Ovary (tissue), 9 donors: ENCODE data around the gene CIC. TPM values are rescaled to one million over a fixed set of nuclear protein-coding genes. Genes with fewer than 3 reads are reported as not detected.

Source experiments
- DNase-seq, 5 donors: peaks; one replicate each; pipeline ENCODE4 v3.0.0-alpha.2; 2019 to 2020
- H3K27ac ChIP-seq, 2 donors: fragments of 200-600 bp; one replicate each; pipeline versions ENCODE4 v1.5.1 to v1.8.0; 2019 to 2022
- H3K27me3 ChIP-seq: fragments of 200-600 bp; one replicate; pipeline ENCODE4 v1.8.0; 2022
- H3K36me3 ChIP-seq: fragments of 200-600 bp; sonication (generic); one replicate; pipeline ENCODE4 v1.5.1; 2019
- H3K4me1 ChIP-seq: one replicate; pipeline ENCODE4 v1.8.1; 2013; ENCODE audit warnings: mild to moderate bottlenecking, moderate library complexity; ENCODE audit not compliant: insufficient read depth
- H3K4me3 ChIP-seq: fragments of 200-600 bp; sonication (generic); one replicate; pipeline ENCODE4 v1.5.1; 2017
- H3K9me3 ChIP-seq, 2 donors: fragments of 200-600 bp in 1 of 2; sonication (generic) in 1 of 2; one replicate each; pipeline versions ENCODE4 v1.5.1 to v1.8.1; 2013 to 2019; ENCODE audit warnings: mild to moderate bottlenecking in 1 of 2, moderate library complexity in 1 of 2
- CTCF ChIP-seq, 3 donors: fragments of 450-650 bp in 2 of 3; fragments of 200-600 bp in 1 of 3; IDR thresholded peaks; one replicate each; pipeline versions ENCODE4 v1.5.1 to v1.8.0; 2016 to 2022; ENCODE audit warnings: antibody characterized with exemption in 3 of 3, mild to moderate bottlenecking in 1 of 3
- EP300 ChIP-seq: sonication (generic); formaldehyde crosslinking; IDR thresholded peaks from one replicate; pipeline ENCODE4 v1.6.1; 2017; ENCODE audit warnings: antibody characterized with exemption
- POLR2A ChIP-seq: fragments of 450-650 bp; IDR thresholded peaks from one replicate; pipeline ENCODE4 v1.6.1; 2017; ENCODE audit warnings: antibody characterized with exemption, mild to moderate bottlenecking, moderate library complexity
- WGBS, 3 donors: extraction: QIAGEN DNeasy Blood & Tissue Kit in 1 of 3; methylation state at CpG; one replicate each; pipeline versions ENCODE4 v1.1.5 to v1.1.7; 2013 to 2017; 5-methylcytosine and 5-hydroxymethylcytosine counted together
- intact Hi-C, 4 donors: fragments of 100-400 bp; cut with DNase I; formaldehyde crosslinking; loops; one replicate each; pipeline versions ENCODE4 v1.11.0 to v1.15.1; 2022 to 2023
- polyA plus RNA-seq, 2 donors: library from polyadenylated mRNA; stranded (reverse); fragments of 200-250 nt in 1 of 2; fragments of 350-450 nt in 1 of 2; fragmentation: Illumina TruSeq in 1 of 2; extraction: RNeasy Lipid Tissue Mini Kit (QIAGEN cat#74804) in 1 of 2; gene quantifications; one replicate each; pipeline ENCODE4 v1.2.3, GENCODE V29; 2013 to 2014
- total RNA-seq, 7 donors: library from RNA; depleted of rRNA in 2 of 7; stranded (reverse); fragments of >200 nt in 2 of 7; fragmentation: NEBNext Ultra II Directional in 3 of 7; extraction: Animal tissue kit (Norgen Biotek cat#: 25700) in 3 of 7; gene quantifications; one replicate each; pipeline versions ENCODE4 v1.1.0 to v1.2.4, GENCODE V29; 2016 to 2023
- donor health status: DM: no; HTN: no; CAD: no; lungs with moderate emphysema.
- donor health status: DM: no; HTN: no; CAD: no.
- donor health status: Bipolar disorder and iron deficiency.
- donor health status: DM: yes; HTN: yes; CAD: no.
- donor health status: DM: no; HTN: no; CAD: no.
- donor health status: DM: yes; HTN: yes; CAD: no.

The CIC gene
- total and polyA plus RNA-seq, 9 donors = 6.6 to 139 (median 97.9) TPM

- Histone ChIP-seq H3K4me1 (no peaks in the 10 kb centered on the region), H3K27me3 (no peaks in the 10 kb centered on the region), H3K9me3 (no peaks in the 10 kb centered on the region), H3K27ac (no peak overlapping the region), H3K36me3 (no peaks in the 10 kb centered on the region), H3K4me3 (no peak overlapping the region)
- intact Hi-C loops = loop anchor here in 1 of 4 donors (5.0 kb wide), 1 partner anchor 47 kb away; no protein-coding TSS in a partner anchor
- 80 to 86% (median 81%) methylated on average over 15 of the region's 15 CpGs for WGBS, 3 donors
- DNase-seq = no peak
- TF ChIP-seq CTCF (IDR thresholded peaks at IDR 0.05) (no peak), EP300 (no peak), POLR2A (no peak)
Observed at GRCh38 chr19:42293948-42294347, 24.9 kb downstream of the CIC start.

GRCh38 chr19:42294471-42295137, 25.6 kb downstream of the CIC start:
- no peaks in the 10 kb centered on the region for H3K27me3 ChIP-seq
- no peaks in the 10 kb centered on the region for H3K36me3 ChIP-seq
- H3K4me3 ChIP-seq = no peak overlapping the region
- intact Hi-C loops = loop anchor here in 2 of 4 donors (5.0 kb wide), 2 partner anchors 47 to 162 kb away; partner anchors contain the start of gene POU2F2 (in 1 of the 2)
- WGBS, 3 donors = 70 to 75% (median 71%) methylated on average over 20 to 24 of the region's 24 CpGs
- no peak for DNase-seq
- no peak overlapping the region for H3K27ac ChIP-seq
- no peaks in the 10 kb centered on the region for H3K9me3 ChIP-seq
- no peak for TF ChIP-seq CTCF (IDR thresholded peaks at IDR 0.05)
- no peak for TF ChIP-seq POLR2A
- TF ChIP-seq EP300 = no peak
- no peaks in the 10 kb centered on the region for H3K4me1 ChIP-seq

GRCh38 chr19:42295342-42295741, 26.3 kb downstream of the CIC start:
- intact Hi-C loops = loop anchor here in 1 of 4 donors (5.0 kb wide), 1 partner anchor 163 kb away; the partner anchor contains the start of gene POU2F2
- H3K4me3 ChIP-seq = no peak overlapping the region
- 49 to 54% (median 53%) methylated on average over 5 of the region's 5 CpGs for WGBS, 3 donors
- TF ChIP-seq POLR2A (no peak), CTCF (IDR thresholded peaks at IDR 0.05) (no peak), EP300 (no peak)
- no peak overlapping the region for H3K27ac ChIP-seq
- DNase-seq = no peak
- no peaks in the 10 kb centered on the region for H3K9me3 ChIP-seq
- H3K27me3 ChIP-seq = no peaks in the 10 kb centered on the region
- H3K36me3 ChIP-seq = no peaks in the 10 kb centered on the region
- H3K4me1 ChIP-seq = no peaks in the 10 kb centered on the region

- no peak overlapping the region for H3K27ac ChIP-seq
- WGBS, 3 donors = 77 to 84% (median 83%) methylated on average over 6 of the region's 6 CpGs
- intact Hi-C loops = loop anchor here in 1 of 4 donors (5.0 kb wide), 1 partner anchor 164 kb away; the partner anchor contains the start of gene POU2F2
Observed at GRCh38 chr19:42295831-42296525, 26.9 kb downstream of the CIC start.

More at GRCh38 chr19:42295831-42296525, 26.9 kb downstream of the CIC start:
- H3K9me3 ChIP-seq = no peaks in the 10 kb centered on the region
- peak; percentile 87 to 93 (median 90) for TF ChIP-seq CTCF (IDR thresholded peaks at IDR 0.05)
- no peak for TF ChIP-seq POLR2A
- DNase-seq = peak; percentile 78 to 88 (median 87)
- no peaks in the 10 kb centered on the region for H3K4me1 ChIP-seq
- H3K4me3 ChIP-seq = no peak overlapping the region
- H3K27me3 ChIP-seq = no peaks in the 10 kb centered on the region
- no peaks in the 10 kb centered on the region for H3K36me3 ChIP-seq
